ENCODE measurements around the gene URAD. TPM values are rescaled to one million over a fixed set of nuclear protein-coding genes. Genes with fewer than 3 reads are reported as not detected.

Gene URAD
- total RNA-seq, 2 experiments from 2014 or later, result not detected

DNA sequence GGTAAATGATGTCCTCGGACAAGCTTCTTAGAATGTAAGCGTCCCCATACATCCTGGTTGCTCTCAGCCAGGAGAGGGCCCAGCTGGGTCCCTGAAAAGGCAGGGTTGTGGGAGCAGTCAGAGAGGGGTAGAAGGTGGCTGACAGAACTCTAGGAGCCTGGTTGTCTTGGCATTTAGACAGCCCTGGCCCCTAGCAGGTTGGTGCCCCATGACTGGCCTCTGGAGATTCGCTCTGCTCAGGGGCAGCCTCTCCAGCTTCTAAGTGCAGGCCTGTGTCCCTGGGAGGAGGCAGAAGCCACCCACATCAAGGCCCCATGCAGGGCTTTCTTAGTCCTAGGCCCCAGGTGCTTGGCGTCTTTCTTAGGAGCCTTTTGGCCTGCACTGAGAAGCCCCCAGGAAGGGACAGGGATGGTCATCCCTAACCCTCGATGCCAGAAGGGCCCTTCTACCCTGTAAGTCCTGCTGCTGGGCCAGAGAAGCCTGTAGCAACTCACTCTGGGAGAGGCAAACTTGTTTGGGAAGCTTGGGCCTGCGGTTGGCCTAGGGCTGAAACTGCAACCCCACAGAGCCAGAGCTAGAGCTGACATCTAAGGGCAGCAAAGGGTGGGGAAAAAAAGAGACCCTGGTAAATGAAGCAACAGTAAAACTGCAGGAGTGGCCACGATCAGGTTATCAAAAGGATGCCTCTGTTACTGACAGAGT, 16.6 kb downstream of the URAD start:
- no peaks in the 10 kb centered on the region for H3K36me3 Mint-ChIP-seq
- no peak for DNase-seq
- no peak overlapping the region for H3K27ac Mint-ChIP-seq
- no peaks in the 10 kb centered on the region for H3K9me3 Mint-ChIP-seq
- POLR2A ChIA-PET, result interaction anchor here (0.6 kb wide), 1 partner anchor 386 kb away, joined by 3 read pairs; no protein-coding TSS in a partner anchor
- H3K4me1 Mint-ChIP-seq, result peaks cover 10% of the 10 kb centered on the region
- H3K4me3 Mint-ChIP-seq, result no peak overlapping the region
- no peak for ATAC-seq (ENCODE audit: low read depth)
- H3K27me3 Mint-ChIP-seq, result peaks cover 92% of the 10 kb centered on the region

DNA sequence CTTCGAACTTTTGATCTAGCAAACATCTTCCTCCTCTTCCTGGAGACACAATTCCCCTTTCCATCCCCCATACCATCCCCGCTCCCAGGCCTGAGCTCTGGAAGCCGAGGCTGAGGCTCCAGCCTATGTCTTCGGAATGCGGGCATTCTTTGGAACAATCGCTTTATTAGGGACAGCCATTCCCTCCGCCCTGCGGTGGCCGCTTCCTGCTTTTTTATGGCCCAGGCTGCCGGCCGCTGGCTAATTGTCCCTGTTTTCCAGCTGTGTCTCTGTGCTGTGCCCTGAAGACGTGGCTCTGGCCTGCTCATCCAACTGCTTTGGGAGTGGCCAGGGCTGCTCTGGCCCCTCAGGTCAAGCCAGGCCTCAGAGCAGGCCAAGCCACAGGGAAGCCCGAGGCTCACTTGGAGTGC, 17.3 kb downstream of the URAD start:
- ATAC-seq (ENCODE audit: low read depth), result no peak
- Mint-ChIP-seq H3K9me3 (no peaks in the 10 kb centered on the region), H3K27me3 (peaks cover 90% of the 10 kb centered on the region), H3K4me3 (no peak overlapping the region), H3K27ac (no peak overlapping the region), H3K36me3 (no peaks in the 10 kb centered on the region), H3K4me1 (peaks cover 10% of the 10 kb centered on the region)
- DNase-seq, result no peak
- POLR2A ChIA-PET, result interaction anchor here (0.6 kb wide), 1 partner anchor 386 kb away, joined by 3 read pairs; no protein-coding TSS in a partner anchor

DNA sequence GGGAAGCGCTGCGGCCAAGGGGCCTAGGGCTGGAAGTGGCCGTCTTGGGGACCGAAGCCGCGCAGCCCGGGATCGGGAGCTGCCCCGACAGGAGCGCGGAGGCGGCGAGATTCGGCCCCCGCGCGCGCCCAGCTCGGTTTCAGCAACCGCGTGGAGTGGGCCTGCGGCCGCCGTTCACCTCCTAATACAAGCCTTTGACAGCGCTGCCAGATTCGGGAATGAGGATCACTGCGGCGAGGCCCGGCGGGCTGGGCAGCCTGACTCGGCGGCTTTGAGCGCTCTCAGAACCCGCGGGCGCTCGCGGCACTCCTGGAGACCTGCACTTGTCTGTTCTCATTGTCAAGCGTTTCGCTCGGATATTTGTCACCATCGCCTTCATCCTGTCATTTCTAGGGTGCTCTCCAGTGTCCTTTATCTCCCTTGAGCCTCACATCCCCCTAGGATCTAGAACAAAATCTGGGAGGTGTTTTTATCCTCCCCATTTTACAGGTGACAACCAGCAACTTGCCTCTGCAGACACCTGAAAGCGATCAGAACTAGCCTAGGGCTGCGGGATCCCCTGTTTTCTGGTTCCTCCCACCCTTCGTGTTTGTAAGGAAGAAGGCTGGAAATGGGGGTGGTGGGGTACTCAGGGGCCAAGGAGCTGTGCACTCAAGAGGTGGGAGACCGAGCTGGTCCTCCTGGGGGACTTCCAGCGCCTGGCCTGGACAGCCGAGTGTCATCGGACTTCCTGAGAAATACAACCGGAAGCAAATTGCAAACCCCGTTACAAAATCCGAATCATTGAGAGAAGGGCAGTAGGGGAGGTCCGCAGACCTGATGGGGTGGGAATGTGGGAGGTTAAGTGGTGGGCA, 17.9 kb downstream of the URAD start:
- H3K27me3 Mint-ChIP-seq, result peaks cover 90% of the 10 kb centered on the region
- H3K4me1 Mint-ChIP-seq, result peaks cover 8% of the 10 kb centered on the region
- POLR2A ChIA-PET, result no interaction called here
- DNase-seq (no peak), ATAC-seq (ENCODE audit: low read depth) (no peak)
- H3K9me3 Mint-ChIP-seq, result no peaks in the 10 kb centered on the region
- no peak overlapping the region for H3K4me3 Mint-ChIP-seq
- H3K36me3 Mint-ChIP-seq, result no peaks in the 10 kb centered on the region
- H3K27ac Mint-ChIP-seq, result no peak overlapping the region

GRCh38 chr13:27969866-27970229, 18.6 kb downstream of the URAD start:
- Mint-ChIP-seq H3K4me1 (peaks cover 5% of the 10 kb centered on the region), H3K9me3 (no peaks in the 10 kb centered on the region), H3K27me3 (peaks cover 90% of the 10 kb centered on the region), H3K4me3 (no peak overlapping the region), H3K27ac (peak overlapping the region; percentile 54), H3K36me3 (no peaks in the 10 kb centered on the region)
- DNase-seq (no peak), ATAC-seq (ENCODE audit: low read depth) (no peak)
- POLR2A ChIA-PET, result no interaction called here

DNA sequence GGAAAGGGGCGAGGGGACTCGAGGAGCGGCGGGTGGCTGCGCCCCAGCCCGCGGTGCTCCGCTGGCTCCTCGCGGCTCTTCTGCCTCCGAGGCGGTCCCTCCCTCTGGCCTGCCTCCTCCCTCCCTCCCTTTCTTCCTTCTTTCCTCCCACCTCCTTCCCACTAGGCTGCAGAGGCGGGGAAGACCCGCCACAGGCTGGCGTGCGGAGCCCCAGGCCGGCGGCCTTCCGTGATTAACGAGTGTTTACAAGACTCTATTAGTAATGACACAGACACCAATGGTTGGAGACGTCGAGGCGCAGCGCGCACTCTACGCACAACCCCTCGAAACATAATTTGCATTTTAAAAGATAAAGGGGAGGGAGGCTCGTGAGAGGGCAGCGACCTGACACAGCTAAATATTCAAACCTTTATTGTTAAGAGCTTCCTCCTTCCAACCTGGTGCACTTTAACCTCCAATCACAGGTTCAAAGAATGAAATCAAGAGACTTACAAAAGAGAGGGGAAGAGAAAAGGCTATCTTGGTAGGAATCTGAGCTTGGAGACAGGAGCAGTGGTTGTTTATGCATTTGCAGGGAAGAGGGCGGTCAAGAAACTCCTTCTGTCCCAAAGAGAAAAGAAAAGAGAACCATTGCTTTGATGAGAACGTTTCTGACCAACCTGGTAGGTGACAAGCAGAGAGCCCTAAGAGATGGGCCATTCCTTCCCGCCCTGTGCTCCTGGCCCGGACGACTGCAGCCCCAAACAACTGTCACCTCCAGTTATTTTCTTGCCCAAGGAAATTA, 19.2 kb downstream of the URAD start, which contains the start of gene CDX2:
TSS of gene CDX2 (minus strand) at position 234 of the 784 bp plus-strand sequence. CDS start 309 bp downstream, outside the sequence.
- ATAC-seq (ENCODE audit: low read depth) (no peak), DNase-seq (no peak)
- Mint-ChIP-seq H3K4me1 (peaks cover 5% of the 10 kb centered on the region), H3K36me3 (no peaks in the 10 kb centered on the region), H3K9me3 (no peaks in the 10 kb centered on the region), H3K4me3 (peak within 1 kb of the TSS; percentile 36), H3K27me3 (peaks cover 90% of the 10 kb centered on the region), H3K27ac (peak within 1 kb of the TSS; percentile 54)
- POLR2A ChIA-PET, result no interaction called here

- Mint-ChIP-seq H3K4me3 (no peak overlapping the region), H3K27ac (no peak overlapping the region), H3K36me3 (no peaks in the 10 kb centered on the region), H3K9me3 (no peaks in the 10 kb centered on the region), H3K27me3 (peaks cover 90% of the 10 kb centered on the region), H3K4me1 (peaks cover 6% of the 10 kb centered on the region)
- ATAC-seq (ENCODE audit: low read depth) (no peak), DNase-seq (no peak)
- POLR2A ChIA-PET, result no interaction called here
Observed at GRCh38 chr13:27968316-27969081, 20.0 kb downstream of the URAD start.

GRCh38 chr13:27967736-27968315, 20.7 kb downstream of the URAD start:
- H3K27me3 Mint-ChIP-seq, result peaks cover 90% of the 10 kb centered on the region
- POLR2A ChIA-PET, result no interaction called here
- H3K4me1 Mint-ChIP-seq, result peaks cover 6% of the 10 kb centered on the region
- H3K4me3 Mint-ChIP-seq, result no peak overlapping the region
- peak overlapping the region; percentile 9 for H3K27ac Mint-ChIP-seq
- DNase-seq, result no peak
- no peak for ATAC-seq (ENCODE audit: low read depth)
- no peaks in the 10 kb centered on the region for H3K9me3 Mint-ChIP-seq
- no peaks in the 10 kb centered on the region for H3K36me3 Mint-ChIP-seq

DNA sequence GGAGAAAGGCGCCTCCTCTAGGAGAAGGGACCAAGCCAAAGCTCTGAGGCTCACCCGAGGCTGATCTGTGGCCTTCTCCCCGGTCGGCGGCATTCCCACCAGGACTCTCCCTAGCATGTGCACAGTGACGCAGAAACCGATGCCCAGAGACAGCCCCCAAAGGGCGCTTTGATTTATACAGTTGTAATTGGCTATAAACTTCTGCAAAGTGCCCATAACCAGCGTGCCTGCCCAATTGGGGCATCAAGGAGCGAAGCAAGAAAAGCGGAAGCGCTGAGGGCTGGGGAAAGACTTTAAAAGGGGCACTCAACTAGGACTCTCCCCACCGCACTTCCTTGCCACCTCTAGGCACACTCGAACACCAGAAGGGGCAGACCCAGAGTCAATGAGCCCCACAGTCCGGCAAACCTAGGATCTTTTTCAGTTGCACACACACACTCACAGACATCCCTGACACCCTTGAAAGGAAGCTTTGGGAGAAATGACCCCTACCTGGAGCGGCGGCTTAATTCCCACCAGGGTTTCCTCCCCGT, 21.2 kb downstream of the URAD start:
- POLR2A ChIA-PET, result no interaction called here
- H3K36me3 Mint-ChIP-seq, result no peaks in the 10 kb centered on the region
- H3K27me3 Mint-ChIP-seq, result peaks cover 89% of the 10 kb centered on the region
- no peaks in the 10 kb centered on the region for H3K9me3 Mint-ChIP-seq
- DNase-seq (no peak), ATAC-seq (ENCODE audit: low read depth) (no peak)
- H3K4me3 Mint-ChIP-seq, result no peak overlapping the region
- peak overlapping the region; percentile 9 for H3K27ac Mint-ChIP-seq
- peaks cover 6% of the 10 kb centered on the region for H3K4me1 Mint-ChIP-seq

DNA sequence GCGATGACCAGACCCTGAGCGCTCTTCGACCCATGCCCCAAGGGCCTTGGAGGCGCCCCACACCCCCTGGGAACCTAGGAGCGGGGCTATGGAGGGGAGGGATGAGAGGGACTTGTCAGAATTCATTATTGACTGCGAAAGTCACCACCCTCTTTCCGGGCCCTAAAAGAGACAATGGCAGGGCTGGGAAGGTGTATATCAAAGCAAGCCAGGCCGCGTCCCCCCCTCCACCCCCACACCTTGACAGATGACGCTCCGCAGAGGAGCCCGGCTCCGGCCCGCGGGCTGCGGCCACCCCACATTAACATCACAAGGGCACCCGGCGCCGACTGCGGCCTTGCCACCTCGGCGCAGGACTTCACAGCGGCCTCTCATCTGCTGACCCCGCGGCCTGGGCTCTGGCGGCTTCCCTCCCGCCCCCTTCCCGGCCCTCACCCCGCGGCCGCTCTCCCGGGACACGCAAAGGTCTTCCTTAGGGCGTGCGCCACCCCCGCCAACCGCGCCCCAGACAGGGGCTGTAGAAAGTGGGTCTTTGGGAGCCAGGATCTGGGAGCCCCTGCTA, 21.8 kb downstream of the URAD start:
- Mint-ChIP-seq H3K4me1 (peaks cover 6% of the 10 kb centered on the region), H3K9me3 (no peaks in the 10 kb centered on the region), H3K27me3 (peaks cover 90% of the 10 kb centered on the region), H3K36me3 (no peaks in the 10 kb centered on the region), H3K27ac (no peak overlapping the region), H3K4me3 (no peak overlapping the region)
- POLR2A ChIA-PET, result no interaction called here
- DNase-seq, result no peak
- no peak for ATAC-seq (ENCODE audit: low read depth)

- no peak overlapping the region for H3K4me3 Mint-ChIP-seq
- ATAC-seq (ENCODE audit: low read depth) (no peak), DNase-seq (no peak)
- H3K27me3 Mint-ChIP-seq, result peaks cover 90% of the 10 kb centered on the region
- H3K9me3 Mint-ChIP-seq, result no peaks in the 10 kb centered on the region
- POLR2A ChIA-PET, result no interaction called here
- H3K4me1 Mint-ChIP-seq, result peaks cover 6% of the 10 kb centered on the region
- H3K36me3 Mint-ChIP-seq, result no peaks in the 10 kb centered on the region
- no peak overlapping the region for H3K27ac Mint-ChIP-seq
Observed at GRCh38 chr13:27965740-27966640, 22.5 kb downstream of the URAD start.

DNA sequence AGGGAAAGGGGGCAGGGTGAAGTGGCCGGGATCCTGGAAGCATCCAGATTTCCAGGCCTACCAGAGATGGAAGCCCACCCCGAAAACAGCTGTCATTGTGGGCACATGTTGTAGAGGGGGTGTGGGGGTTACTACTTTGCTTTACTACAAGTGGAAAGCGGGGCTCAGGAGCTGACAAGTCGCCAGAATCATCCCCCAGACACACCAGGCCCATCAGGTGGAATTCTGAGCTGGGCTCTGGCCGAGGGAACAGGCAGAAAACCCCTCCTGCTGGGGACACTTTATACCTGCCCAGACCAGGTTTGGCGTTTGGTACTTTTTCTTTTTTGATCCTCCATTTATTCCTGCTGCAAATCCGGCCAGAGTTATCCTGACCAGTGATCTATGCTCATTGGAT, 23.2 kb downstream of the URAD start:
- Mint-ChIP-seq H3K36me3 (no peaks in the 10 kb centered on the region), H3K4me3 (no peak overlapping the region), H3K27ac (no peak overlapping the region), H3K4me1 (peaks cover 5% of the 10 kb centered on the region), H3K27me3 (peaks cover 88% of the 10 kb centered on the region), H3K9me3 (no peaks in the 10 kb centered on the region)
- POLR2A ChIA-PET, result no interaction called here
- ATAC-seq (ENCODE audit: low read depth), result no peak
- no peak for DNase-seq
